ENCODE results near the gene AKT1. TPM values are rescaled to one million over a fixed set of nuclear protein-coding genes. Genes with fewer than 3 reads are reported as not detected.

AKT1 gene
- total RNA-seq, 1 donor from 2014 or later = 142 TPM

- ATAC-seq = no peak
Measured at GRCh38 chr14:104789752-104790743, 5.5 kb downstream of the AKT1 start.

GRCh38 chr14:104788873-104789663 is 6.5 kb downstream of the AKT1 start:
- intact Hi-C loops (cut with micrococcal nuclease) = no loop called here
- ATAC-seq (no peak), DNase-seq (no peak)

More at GRCh38 chr14:104789752-104790743, 5.5 kb downstream of the AKT1 start:
- intact Hi-C loops (cut with micrococcal nuclease) = no loop called here
- no peak for DNase-seq

- intact Hi-C loops (cut with micrococcal nuclease) = no loop called here
- DNase-seq = no peak
- ATAC-seq = no peak
Measured at GRCh38 chr14:104788161-104788818, 7.3 kb downstream of the AKT1 start.

DNA sequence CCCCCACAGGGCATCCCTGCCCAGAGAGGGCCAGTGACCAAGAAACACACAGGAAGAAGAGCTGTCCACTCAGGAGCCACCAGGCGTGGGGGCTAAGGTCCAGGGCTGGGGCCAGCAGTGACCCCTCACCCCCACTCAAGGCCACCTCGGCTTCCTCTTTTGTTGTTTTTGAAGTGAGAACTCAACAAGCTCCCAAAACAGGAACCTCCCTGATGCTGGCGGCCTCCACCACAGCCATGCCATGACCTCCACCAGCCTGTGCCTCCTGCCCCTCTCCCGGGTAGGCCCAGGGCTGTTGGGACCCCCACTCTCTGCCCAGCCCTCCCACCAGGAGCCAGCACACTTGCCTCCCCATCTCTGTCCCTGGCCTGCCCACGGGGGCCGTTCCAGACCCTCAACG is 7.8 kb downstream of the AKT1 start:
- DNase-seq = no peak
- no peak for ATAC-seq
- intact Hi-C loops (cut with micrococcal nuclease) = no loop called here

GRCh38 chr14:104786726-104787675 is 8.5 kb downstream of the AKT1 start:
- DNase-seq (no peak), ATAC-seq (no peak)
- intact Hi-C loops (cut with micrococcal nuclease) = no loop called here

DNA sequence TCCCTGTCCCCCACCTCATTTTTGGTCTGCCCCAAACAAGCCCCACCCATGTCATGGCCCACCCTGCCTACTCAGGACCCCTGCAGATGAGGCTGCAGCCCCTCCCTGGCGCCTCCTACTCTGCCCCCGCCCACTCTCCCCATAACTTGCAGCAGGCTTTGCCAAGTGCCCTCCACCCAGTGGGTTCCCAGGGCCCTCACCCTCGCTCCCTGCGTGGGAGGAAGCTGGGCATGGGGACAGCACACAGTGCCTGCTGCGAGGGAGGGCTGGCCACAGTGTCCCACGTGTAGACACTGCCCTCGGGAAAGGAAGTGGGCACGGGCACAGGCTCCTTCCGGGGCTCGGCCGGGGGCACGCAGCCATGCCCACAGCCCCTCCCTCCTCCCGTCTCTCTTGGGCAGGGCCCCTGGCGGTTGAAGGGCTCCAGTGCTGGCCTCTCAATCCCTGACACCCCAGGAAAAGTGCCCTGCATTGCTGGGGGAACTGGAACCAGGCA is 9.4 kb downstream of the AKT1 start:
- DNase-seq = no peak
- peak; percentile 47 for ATAC-seq
- intact Hi-C loops (cut with micrococcal nuclease) = no loop called here

DNA sequence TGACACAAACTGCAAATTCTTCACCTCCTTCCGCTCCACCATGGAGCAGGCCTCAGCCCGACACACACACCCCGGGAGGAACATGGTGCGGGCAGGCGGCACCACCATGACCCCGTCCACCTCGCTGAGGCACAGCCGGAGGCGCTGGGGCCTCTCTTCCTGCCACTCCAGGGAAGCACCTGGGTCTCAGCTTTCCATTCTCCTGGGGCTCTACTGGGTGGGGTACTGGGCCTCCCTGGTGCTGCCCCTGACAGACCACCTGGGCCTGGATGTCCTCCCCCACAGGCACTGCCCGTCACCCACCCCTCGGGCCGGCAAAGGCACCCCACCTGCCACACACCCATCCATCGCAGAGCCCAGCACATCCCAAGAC is 9.9 kb downstream of the AKT1 start:
- DNase-seq (no peak), ATAC-seq (no peak)
- intact Hi-C loops (cut with micrococcal nuclease) = no loop called here

DNA sequence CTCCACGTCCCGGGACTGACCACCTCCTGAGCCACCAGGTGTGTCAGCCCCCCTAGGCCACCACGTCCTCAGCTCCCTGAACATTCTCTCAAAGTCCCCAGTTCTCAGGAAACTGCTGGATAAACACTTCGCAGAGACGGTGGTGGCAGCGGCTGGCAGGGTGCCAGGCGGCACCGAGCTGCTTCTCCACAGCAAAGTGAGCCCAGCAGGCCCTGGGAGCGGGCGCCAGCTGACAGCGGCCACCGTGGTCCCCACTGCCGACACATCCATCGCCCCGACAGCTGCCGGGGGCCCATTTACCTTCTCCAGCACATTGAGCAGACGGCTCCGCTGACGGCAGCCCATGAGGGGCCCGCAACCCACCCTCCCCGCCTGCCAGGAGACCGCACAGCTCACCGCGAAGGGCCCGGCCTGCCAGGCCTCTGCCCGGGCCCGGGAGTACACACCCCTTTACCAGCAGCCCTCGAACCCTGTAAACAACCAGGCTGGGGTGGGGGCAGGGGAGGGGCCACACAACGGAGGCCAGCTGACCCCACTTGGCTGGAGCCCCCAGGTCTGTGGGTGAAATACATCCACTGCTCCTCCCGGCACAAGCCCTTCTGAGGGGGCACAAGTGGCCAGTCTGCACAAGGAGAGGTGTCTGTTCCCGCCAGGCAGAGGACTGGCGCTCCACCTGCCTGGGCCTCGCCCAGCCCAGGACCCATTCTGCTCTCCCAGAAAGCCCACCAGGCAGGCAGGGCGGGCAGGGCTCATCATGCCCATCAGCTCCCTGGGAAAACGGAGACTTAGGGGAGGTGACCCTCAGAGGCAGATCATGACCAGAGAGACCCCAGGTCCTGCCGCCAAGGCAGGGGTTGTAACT is 10.5 kb downstream of the AKT1 start:
- intact Hi-C loops (cut with micrococcal nuclease) = no loop called here
- DNase-seq (no peak), ATAC-seq (no peak)

DNA sequence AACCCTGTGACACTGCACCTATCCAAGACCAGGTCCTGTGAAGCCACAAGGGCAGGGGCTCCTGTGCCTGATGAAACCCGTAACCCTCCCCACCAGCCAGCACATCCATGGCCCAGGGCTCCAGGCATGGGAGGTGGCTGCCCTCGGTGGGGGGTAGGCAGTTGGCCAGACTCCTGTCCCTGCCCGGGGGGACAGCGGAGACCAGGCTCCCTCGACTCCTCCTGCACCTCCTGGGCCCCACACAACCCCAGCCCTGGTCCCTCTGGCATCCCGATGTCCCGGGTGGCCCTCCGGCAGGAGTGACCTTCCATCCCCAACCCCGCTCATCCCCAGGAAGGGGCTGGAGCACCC is 11.4 kb downstream of the AKT1 start:
- intact Hi-C loops (cut with micrococcal nuclease) = no loop called here
- DNase-seq = no peak

GRCh38 chr14:104783484-104784217 is 11.9 kb downstream of the AKT1 start:
- no peak for ATAC-seq
- intact Hi-C loops (cut with micrococcal nuclease) = no loop called here

More for the DNA sequence above, 11.4 kb downstream of the AKT1 start:
- no peak for ATAC-seq

DNA sequence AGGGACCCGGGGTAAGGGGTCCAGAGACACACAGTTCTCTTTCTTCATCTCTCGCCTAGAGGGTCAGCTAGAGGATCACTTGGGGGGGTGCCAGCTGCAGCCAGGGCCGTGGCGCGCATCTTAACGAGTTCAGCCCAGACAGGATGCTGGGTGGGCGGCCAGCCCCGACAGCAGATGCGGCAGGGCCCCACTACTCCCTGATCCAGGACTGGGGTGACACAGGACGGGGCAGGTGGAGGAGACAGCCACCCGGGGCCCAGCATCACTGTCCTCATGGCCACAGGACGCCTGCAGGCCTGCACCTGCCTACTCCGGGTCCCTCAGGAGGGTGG is 12.8 kb downstream of the AKT1 start:
- ATAC-seq = no peak
- intact Hi-C loops (cut with micrococcal nuclease) = no loop called here
- DNase-seq = no peak

More at GRCh38 chr14:104783484-104784217, 11.9 kb downstream of the AKT1 start:
- DNase-seq = no peak

GRCh38 chr14:104782086-104782807 is 13.3 kb downstream of the AKT1 start:
- DNase-seq (no peak), ATAC-seq (no peak)
- intact Hi-C loops (cut with micrococcal nuclease) = no loop called here

- ATAC-seq (no peak), DNase-seq (no peak)
- intact Hi-C loops (cut with micrococcal nuclease) = no loop called here
Measured at GRCh38 chr14:104781271-104782077, 14.1 kb downstream of the AKT1 start.

- intact Hi-C loops (cut with micrococcal nuclease) = no loop called here
- DNase-seq = no peak
- no peak for ATAC-seq
Measured at GRCh38 chr14:104780513-104781030, 15.0 kb downstream of the AKT1 start.

DNA sequence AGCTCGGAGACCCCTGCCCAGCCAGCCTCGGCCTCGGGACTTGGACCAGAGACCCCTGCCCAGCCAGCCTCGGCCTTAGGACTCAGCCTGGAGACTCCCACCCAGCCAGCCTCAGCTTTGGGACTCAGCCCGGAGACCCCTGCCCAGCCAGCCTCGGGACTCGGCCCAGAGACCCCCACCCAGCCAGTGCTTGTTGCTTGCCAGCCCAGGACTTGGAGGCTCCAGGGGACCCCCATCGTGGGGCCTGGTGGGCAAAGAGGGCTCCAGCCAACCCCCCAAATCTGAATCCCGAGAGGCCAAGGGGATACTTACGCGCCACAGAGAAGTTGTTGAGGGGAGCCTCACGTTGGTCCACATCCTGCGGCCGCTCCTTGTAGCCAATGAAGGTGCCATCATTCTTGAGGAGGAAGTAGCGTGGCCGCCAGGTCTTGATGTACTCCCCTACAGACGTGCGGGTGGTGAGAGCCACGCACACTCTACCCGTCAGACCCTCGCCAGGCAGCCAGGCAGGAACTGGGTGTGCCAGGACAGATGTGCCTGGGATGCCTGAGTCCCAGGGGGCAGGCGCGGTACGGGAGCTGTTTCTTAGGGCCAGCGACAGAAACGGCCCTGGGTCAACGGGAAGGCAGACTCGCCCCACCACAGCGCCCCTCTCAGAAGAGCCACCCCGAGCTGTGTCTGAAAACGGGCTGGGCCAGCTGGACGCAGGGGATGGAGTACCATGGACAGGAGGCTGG is 15.6 kb downstream of the AKT1 start:
- DNase-seq (no peak), ATAC-seq (no peak)
- intact Hi-C loops (cut with micrococcal nuclease) = no loop called here
